Activated naive CD8-positive, alpha-beta T cell treated with anti-CD3 and anti-CD28 coated beads, Interleukin-2, amount 50 U/mL, for 24 hours (primary cell): Measurements from ENCODE around the gene MMD.

Experiments used
- ATAC-seq: fragments of 150-1000 bp; cut with Tn5 transposase; one replicate; pipeline ENCODE4 v1.10.0; 2021
- DNase-seq: peaks from one replicate; pipeline ENCODE4 v3.0.0; 2021
- H3K27ac Mint-ChIP-seq: one replicate; pipeline ENCODE4 v1.8.0; 2021; ENCODE audit warnings: mild to moderate bottlenecking, mixed read lengths
- H3K27me3 Mint-ChIP-seq: one replicate; pipeline ENCODE4 v1.8.0; 2021; ENCODE audit warnings: mixed read lengths
- H3K36me3 Mint-ChIP-seq: one replicate; pipeline ENCODE4 v1.8.0; 2021; ENCODE audit warnings: low read depth, mixed read lengths
- H3K4me1 Mint-ChIP-seq: one replicate; pipeline ENCODE4 v1.8.0; 2021; ENCODE audit warnings: mixed read lengths
- H3K4me3 Mint-ChIP-seq: one replicate; pipeline ENCODE4 v1.8.0; 2021; ENCODE audit warnings: mild to moderate bottlenecking, moderate library complexity, mixed read lengths
- H3K9me3 Mint-ChIP-seq: one replicate; pipeline ENCODE4 v1.8.0; 2021; ENCODE audit warnings: mixed read lengths

The MMD gene

DNA sequence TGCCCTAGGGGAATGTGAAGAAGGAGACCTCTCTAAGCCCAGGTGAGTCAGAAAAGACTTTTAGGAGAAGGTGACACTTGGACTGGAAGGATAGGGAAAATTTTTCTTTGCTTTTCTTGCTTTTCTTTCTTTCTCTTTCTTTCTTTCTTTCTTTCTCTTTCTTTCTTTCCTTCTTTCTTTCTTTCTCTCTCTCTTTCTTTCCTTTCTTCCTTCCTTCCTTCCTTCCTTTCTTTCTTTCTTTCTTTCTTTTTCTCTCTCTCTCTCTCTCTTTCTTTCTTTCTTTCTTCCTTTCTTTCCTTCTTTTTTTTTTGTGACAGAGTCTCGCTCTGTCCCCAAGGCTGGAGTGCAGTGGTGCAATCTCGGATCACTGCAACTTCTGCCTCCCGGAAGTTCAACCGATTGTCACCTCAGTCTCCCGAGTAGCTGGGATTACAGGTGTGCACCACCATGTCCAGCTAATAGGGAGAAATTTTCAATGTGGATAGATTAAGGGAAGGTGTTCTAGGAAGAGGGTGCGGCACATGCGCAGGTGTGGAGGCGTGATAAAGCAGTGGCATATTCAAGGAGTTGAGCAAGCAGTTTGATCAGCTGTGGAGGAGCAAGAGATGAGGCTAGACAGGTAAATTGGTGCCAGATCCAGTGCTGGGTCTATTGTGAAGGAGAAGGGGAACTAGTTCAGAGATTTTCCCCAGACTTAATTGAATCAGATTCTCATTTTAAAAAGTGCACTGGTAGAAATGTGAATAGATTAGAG is 40.4 kb downstream of the MMD start:
- Mint-ChIP-seq H3K4me1 (no peaks in the 10 kb centered on the region), H3K27me3 (peaks cover 2% of the 10 kb centered on the region), H3K4me3 (no peak overlapping the region), H3K9me3 (no peaks in the 10 kb centered on the region), H3K27ac (no peak overlapping the region), H3K36me3 (no peaks in the 10 kb centered on the region)
- DNase-seq (no peak), ATAC-seq (no peak)

DNA sequence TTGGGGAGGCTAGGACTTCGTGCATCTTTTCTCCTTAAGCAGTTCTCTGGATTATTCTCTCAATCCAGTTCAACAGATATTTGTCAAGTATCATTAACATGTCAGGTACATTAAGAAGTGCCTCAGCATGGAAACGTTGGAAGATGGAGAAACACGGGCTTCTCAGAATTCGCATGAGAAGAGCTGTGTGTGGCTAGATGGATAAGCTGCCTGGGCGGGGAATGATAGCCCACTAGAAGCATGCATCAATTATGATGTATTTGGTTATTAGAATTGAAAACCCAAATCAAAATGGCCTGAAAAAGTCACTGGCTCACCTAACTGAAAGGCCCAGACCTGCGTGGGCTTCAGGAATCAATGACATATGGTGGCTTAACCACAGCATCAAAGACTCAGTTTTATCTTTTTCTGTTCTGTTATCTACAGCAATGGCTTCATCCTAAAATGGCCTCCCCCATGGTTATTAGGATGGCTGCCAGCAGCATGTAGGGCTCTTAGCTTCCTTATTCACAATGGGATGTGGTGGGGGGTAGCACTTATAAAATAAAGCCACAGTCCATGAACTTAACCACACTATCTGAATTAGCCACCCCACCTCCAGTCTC is 43.9 kb downstream of the MMD start:
- Mint-ChIP-seq H3K36me3 (no peaks in the 10 kb centered on the region), H3K4me3 (no peak overlapping the region), H3K27me3 (peaks cover 2% of the 10 kb centered on the region), H3K27ac (no peak overlapping the region), H3K4me1 (no peaks in the 10 kb centered on the region), H3K9me3 (no peaks in the 10 kb centered on the region)
- ATAC-seq (no peak), DNase-seq (no peak)

DNA sequence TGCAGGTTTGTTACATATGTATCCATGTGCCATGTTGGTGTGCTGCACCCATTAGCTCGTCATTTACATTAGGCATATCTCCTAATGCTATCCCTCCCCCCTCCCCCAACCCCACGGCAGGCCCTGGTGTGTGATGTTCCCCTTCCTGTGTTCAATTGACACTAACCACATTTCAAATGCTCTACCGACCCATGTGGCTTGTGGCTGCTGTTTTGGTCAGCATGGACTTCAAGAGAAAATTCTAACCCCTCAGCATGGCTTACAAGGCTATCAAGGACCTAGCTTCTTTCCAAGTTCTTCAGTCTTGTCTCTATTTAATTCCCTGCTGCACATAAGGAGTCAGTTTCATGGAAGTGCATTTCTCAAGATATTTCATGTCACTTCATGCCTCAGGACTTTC is 52.9 kb downstream of the MMD start:
- no peaks in the 10 kb centered on the region for H3K4me1 Mint-ChIP-seq
- H3K27me3 Mint-ChIP-seq: no peaks in the 10 kb centered on the region
- no peak for DNase-seq
- peaks cover 8% of the 10 kb centered on the region for H3K9me3 Mint-ChIP-seq
- H3K36me3 Mint-ChIP-seq: peaks cover 7% of the 10 kb centered on the region
- no peak overlapping the region for H3K4me3 Mint-ChIP-seq
- H3K27ac Mint-ChIP-seq: no peak overlapping the region
- ATAC-seq: no peak

DNA sequence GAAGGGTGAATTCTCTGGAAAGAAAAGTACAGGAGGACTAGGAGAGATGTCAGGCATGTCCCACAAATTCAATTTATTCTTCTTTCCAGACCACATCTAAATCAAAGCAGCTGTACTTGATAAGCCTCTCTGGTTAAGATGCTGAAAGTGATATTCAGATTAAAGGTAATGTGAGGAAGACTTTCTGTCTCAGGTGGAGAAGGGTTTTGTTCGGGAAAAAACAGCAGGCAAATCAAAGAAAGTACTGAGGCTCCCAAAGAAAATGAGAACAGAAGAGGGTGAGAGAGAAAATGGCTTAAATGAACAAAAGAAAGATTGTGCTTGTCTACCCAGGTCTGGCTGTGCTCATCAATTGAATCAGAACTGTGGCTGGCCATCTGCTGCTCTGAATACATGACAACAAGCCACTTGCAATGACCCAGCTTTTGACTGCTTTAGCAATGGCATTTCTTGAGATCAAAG is 55.6 kb downstream of the MMD start:
- Mint-ChIP-seq H3K27ac (no peak overlapping the region), H3K4me1 (no peaks in the 10 kb centered on the region), H3K9me3 (peaks cover 4% of the 10 kb centered on the region), H3K4me3 (no peak overlapping the region), H3K36me3 (peaks cover under 1% of the 10 kb centered on the region), H3K27me3 (peaks cover 5% of the 10 kb centered on the region)
- DNase-seq (no peak), ATAC-seq (no peak)

DNA sequence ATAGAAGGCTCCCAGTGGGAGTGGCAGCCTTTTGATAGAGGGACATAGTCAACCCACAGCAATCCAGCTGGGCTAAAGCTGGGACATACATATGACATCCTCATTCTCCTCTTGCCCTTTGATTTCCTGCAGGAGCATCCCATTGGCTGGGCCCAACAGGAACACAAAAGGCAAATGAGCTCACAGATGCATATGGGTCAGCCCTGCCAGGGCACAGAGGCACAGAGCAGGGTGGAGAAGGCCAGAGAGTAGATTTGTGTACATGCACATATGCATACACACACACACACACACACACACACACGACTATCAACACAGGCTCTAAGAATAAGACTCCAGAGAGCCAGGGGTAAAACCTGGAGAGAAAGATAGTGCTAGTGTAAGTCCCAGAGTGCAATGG is 58.6 kb downstream of the MMD start:
- H3K4me3 Mint-ChIP-seq: no peak overlapping the region
- peaks cover 10% of the 10 kb centered on the region for H3K27me3 Mint-ChIP-seq
- no peaks in the 10 kb centered on the region for H3K4me1 Mint-ChIP-seq
- DNase-seq (no peak), ATAC-seq (no peak)
- peaks cover 11% of the 10 kb centered on the region for H3K9me3 Mint-ChIP-seq
- H3K36me3 Mint-ChIP-seq: peaks cover 2% of the 10 kb centered on the region
- no peak overlapping the region for H3K27ac Mint-ChIP-seq

DNA sequence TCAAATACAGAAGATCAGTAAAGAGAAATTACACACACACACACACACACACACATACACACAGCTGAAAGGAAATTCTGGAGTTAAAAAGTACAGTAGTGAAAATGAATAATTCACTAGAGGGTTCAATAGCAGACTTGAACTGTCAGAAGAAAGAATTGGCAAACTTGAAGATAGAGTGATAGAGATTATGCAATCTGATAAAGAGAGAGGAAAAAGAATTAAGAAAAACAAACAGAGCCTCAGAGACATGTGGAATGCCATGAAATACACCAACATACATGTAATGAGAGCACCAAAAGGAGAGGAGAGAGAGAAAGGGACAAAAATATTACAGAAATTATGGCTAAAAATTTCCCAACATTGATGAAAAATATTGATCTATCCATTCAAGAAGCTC is 60.7 kb downstream of the MMD start:
- Mint-ChIP-seq H3K36me3 (peaks cover 2% of the 10 kb centered on the region), H3K27ac (no peak overlapping the region), H3K4me3 (no peak overlapping the region), H3K9me3 (peaks cover 11% of the 10 kb centered on the region), H3K27me3 (peaks cover 10% of the 10 kb centered on the region), H3K4me1 (no peaks in the 10 kb centered on the region)
- DNase-seq (no peak), ATAC-seq (no peak)

DNA sequence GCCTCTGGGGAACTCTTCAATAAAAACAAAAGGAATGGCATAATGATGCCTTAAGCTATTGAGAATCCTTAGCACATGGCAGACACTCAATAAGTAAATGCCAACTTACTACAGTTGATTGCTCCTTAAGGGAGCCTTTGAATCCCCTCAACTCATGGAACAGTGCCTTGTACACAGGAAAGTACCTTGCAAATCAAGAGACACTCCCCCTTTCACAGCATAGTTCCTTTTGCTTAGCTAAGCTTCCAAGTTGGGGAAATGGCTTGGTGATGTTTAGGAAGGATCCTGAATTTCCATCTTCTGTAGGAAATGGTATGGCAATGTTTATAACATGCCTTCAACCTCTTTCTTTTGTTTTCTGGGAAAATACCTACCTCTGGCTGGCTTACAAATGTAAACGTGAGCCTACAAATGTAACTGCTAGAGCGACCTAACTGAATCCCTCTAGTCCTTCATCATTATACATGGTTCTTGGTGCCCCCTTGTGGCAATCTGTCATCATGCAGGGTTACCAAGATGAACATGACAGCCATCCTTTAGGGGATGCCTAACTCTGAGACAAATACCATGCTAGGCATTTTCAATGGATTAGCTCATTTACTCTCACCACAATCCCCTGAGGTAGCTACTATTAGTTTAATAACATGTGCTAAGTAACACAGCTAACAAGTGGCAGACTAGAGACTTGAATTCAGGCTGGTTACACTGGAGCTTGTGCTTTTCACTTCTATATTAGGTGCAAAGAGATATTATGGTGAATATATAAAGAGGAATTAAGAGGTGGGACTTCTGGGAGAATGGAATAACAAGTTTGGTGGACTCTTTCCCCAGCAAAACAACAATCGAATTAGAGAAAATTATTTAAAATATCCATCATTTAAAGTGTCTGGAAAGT is 65.0 kb downstream of the MMD start:
- Mint-ChIP-seq H3K4me3 (no peak overlapping the region), H3K27me3 (peaks cover 8% of the 10 kb centered on the region), H3K27ac (no peak overlapping the region), H3K36me3 (peaks cover 2% of the 10 kb centered on the region), H3K9me3 (peaks cover 11% of the 10 kb centered on the region), H3K4me1 (no peaks in the 10 kb centered on the region)
- peak; percentile 90 for ATAC-seq
- DNase-seq: peak; percentile 72

DNA sequence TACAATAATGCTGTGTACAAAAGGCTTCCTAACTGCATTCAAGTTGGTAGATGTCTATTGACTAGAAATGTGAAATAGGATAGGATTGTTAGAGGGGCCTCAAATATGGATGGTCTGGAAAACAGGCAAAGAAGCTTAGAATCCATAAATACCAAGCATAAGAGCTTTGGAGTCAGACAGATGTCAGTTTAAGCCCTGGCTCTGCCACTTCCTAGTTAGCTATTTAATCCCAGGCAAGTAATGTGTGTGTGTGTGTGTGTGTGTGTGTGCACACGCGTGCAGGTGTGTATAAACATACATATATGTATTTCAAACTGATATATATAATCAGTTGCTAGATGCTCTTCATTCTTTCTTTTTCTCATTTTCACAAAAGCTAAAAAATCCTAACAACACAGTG is 66.7 kb downstream of the MMD start:
- Mint-ChIP-seq H3K4me3 (no peak overlapping the region), H3K9me3 (no peaks in the 10 kb centered on the region), H3K27ac (no peak overlapping the region), H3K27me3 (no peaks in the 10 kb centered on the region), H3K36me3 (no peaks in the 10 kb centered on the region), H3K4me1 (no peaks in the 10 kb centered on the region)
- no peak for ATAC-seq
- DNase-seq: no peak

DNA sequence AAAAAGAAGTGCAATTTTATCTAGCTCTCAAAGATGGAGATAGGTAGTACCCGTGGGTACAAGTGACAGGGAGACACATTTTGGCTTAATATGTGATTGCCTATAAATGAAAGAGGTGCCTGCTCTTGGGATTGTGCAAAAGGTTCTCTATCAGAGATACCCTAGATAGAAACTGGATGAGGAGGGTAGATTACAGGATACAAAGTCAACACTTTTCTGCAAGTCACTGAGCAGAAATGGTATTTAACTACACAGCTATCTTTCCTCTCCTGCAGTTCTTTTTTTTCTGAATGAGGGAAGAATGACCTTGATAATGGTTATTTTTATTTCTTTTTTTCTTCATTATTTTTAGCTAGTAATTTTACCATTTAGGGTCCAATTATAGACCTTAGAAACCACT is 67.6 kb downstream of the MMD start:
- H3K9me3 Mint-ChIP-seq: no peaks in the 10 kb centered on the region
- no peaks in the 10 kb centered on the region for H3K36me3 Mint-ChIP-seq
- DNase-seq (no peak), ATAC-seq (no peak)
- H3K27ac Mint-ChIP-seq: no peak overlapping the region
- H3K4me1 Mint-ChIP-seq: peaks cover 1% of the 10 kb centered on the region
- no peak overlapping the region for H3K4me3 Mint-ChIP-seq
- no peaks in the 10 kb centered on the region for H3K27me3 Mint-ChIP-seq

DNA sequence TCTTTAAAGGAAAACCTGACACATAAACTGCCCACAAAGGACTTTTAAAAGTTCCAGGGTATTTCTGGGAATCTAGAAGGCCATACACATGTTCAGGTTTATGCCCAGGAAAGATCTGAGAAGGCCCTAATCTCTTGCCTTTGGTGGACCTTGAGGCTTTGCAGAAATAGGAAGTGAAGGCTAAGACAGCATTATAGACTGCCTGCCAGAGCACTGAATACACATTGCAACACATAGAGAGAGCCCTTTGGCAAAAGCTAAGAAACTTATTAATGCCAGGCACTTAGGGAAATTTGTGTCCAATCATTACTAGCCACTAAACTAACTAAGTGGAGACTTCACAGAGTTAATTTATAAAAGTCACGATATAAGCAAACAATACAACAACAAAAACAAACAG is 70.4 kb downstream of the MMD start:
- peaks cover 11% of the 10 kb centered on the region for H3K4me1 Mint-ChIP-seq
- H3K9me3 Mint-ChIP-seq: no peaks in the 10 kb centered on the region
- H3K4me3 Mint-ChIP-seq: no peak overlapping the region
- no peak for ATAC-seq
- H3K27me3 Mint-ChIP-seq: peaks cover 10% of the 10 kb centered on the region
- no peaks in the 10 kb centered on the region for H3K36me3 Mint-ChIP-seq
- no peak overlapping the region for H3K27ac Mint-ChIP-seq
- DNase-seq: no peak

DNA sequence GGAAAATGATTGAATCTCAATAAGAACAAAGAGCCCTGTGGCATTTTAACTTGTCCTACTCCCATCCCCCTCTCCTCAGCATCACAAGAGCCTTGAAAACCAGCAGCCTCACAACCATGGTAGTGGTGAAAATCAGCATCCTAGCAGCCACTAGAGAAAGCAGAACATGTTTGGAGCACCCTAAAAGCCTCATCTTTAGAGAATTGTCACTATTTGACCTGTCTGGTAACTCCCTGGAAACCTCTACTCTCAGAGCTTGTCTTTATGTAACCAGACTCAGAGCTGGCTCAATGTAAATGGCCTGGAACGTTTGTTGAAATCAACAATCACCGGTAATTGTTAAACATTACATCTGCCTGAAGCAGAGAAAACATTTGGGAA is 70.8 kb downstream of the MMD start:
- Mint-ChIP-seq H3K9me3 (no peaks in the 10 kb centered on the region), H3K36me3 (no peaks in the 10 kb centered on the region), H3K27ac (no peak overlapping the region), H3K27me3 (peaks cover 10% of the 10 kb centered on the region), H3K4me1 (peaks cover 11% of the 10 kb centered on the region), H3K4me3 (no peak overlapping the region)
- ATAC-seq (no peak), DNase-seq (no peak)

DNA sequence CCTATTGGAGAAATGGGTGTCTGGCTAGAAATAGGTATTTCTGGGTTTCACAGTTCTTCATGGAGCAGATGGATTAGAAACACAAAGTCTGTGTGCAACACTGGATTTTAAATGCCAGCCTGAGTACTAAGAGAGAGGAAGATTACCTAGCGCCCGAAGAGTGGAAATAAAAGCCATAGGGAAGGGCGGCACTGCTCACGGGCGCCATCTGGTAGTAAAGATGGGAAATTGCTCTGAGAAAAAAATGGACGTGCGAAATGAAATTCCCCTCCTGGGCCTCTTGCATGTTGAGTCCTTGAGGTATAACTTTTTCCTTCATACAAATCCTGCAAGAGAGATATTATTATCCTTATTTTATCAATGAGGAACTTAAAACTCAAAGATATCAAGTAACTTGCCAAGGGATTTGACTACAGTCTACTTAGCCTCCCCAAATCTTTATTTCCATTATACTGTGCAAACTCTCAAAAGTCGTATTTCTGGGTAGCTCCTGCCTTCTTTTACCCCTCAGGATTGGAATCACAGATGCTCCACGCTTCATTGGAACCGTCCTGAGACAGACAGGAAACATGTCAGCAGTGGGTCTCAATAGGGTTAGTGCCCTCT is 72.8 kb downstream of the MMD start:
- Mint-ChIP-seq H3K36me3 (no peaks in the 10 kb centered on the region), H3K4me3 (no peak overlapping the region), H3K27ac (no peak overlapping the region), H3K4me1 (peaks cover 23% of the 10 kb centered on the region), H3K9me3 (no peaks in the 10 kb centered on the region), H3K27me3 (peaks cover 10% of the 10 kb centered on the region)
- DNase-seq (peak; percentile 40), ATAC-seq (no peak)

DNA sequence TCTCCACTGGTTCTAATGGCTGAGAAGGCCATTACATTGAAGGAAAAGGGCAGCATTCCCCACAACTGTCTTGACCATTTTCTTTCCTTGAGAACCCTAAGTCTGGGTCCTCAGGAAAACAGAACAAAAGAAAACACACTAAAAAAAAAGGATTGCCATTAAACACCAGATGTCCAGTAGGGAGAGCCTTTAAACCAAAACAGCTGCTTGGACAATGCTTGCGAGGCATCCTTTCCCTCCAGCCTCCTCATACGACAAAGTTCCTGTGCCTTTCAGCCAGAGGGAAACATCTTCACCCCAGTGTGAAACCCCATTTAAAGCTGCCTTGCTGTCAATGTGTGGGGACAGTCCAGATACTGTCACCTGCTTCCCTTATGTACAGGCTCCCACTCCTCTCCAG is 74.3 kb downstream of the MMD start:
- H3K4me3 Mint-ChIP-seq: no peak overlapping the region
- no peaks in the 10 kb centered on the region for H3K9me3 Mint-ChIP-seq
- H3K36me3 Mint-ChIP-seq: no peaks in the 10 kb centered on the region
- peaks cover 10% of the 10 kb centered on the region for H3K27me3 Mint-ChIP-seq
- DNase-seq: no peak
- ATAC-seq: no peak
- H3K27ac Mint-ChIP-seq: no peak overlapping the region
- peaks cover 33% of the 10 kb centered on the region for H3K4me1 Mint-ChIP-seq

DNA sequence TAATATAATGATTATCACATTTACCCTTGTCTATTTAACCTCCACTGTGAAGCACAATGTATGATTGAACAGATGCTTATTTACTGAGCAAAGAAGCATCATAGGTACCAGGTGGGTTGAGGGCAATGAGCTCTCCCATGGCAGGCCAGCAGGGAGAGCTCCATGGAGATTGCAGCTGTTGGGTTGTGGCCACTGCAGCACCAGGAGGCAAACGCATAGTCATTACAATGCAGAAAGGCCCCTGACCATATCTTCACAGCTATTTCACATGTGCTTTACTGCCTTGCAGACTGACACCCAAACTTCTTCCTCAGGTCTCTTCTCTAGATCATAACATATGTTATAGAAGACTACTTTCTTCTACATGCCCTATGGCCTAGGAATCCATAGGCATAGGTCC is 75.0 kb downstream of the MMD start:
- peaks cover 10% of the 10 kb centered on the region for H3K27me3 Mint-ChIP-seq
- peaks cover 35% of the 10 kb centered on the region for H3K4me1 Mint-ChIP-seq
- no peak for ATAC-seq
- H3K4me3 Mint-ChIP-seq: no peak overlapping the region
- no peaks in the 10 kb centered on the region for H3K9me3 Mint-ChIP-seq
- no peak overlapping the region for H3K27ac Mint-ChIP-seq
- no peaks in the 10 kb centered on the region for H3K36me3 Mint-ChIP-seq
- no peak for DNase-seq
